Pancreas (tissue), 10 donors: ENCODE results near the gene LAMC3. TPM values are rescaled to one million over a fixed set of nuclear protein-coding genes. Genes with fewer than 3 reads are reported as not detected.

ENCODE experiments used
- ATAC-seq, 4 donors: fragments of 200-7000 bp; cut with Tn5 transposase; one replicate each; pipeline versions ENCODE4 v1.8.0 to v1.9.1; 2020; ENCODE audit warnings: mild to moderate bottlenecking in 4 of 4, moderate library complexity in 4 of 4
- DNase-seq, 6 donors: peaks; one replicate each; pipeline ENCODE4 v3.0.0-alpha.2; 2020
- FAIRE-seq: peaks from 2 replicates; lab custom pipeline; 2012; peaks lifted over from hg19 to GRCh38; lab: Jason Lieb, UNC
- H3K27ac ChIP-seq, 4 donors: fragments of 200-600 bp; sonication (generic); 1 replicate in 3 of 4; 2 replicates in 1 of 4; pipeline versions ENCODE4 v1.5.0 to v1.8.0; 2020
- H3K27me3 ChIP-seq, 4 donors: fragments of 200-600 bp; one replicate each; pipeline ENCODE4 v1.8.0; 2021
- H3K36me3 ChIP-seq, 3 donors: fragments of 200-600 bp; sonication (generic) in 1 of 3; one replicate each; pipeline versions ENCODE4 v1.5.0 to v1.8.0; 2020 to 2021
- H3K4me1 ChIP-seq, 3 donors: fragments of 200-600 bp; one replicate each; pipeline ENCODE4 v1.8.0; 2021
- H3K4me3 ChIP-seq, 4 donors: fragments of 200-600 bp; sonication (generic) in 2 of 4; one replicate each; pipeline versions ENCODE4 v1.5.0 to v1.8.0; 2020 to 2021
- H3K9me3 ChIP-seq, 4 donors: fragments of 200-600 bp; one replicate each; pipeline ENCODE4 v1.8.0; 2021
- WGBS, 2 donors: extraction: QIAGEN DNeasy Blood & Tissue Kit; methylation state at CpG; one replicate each; pipeline ENCODE4 v1.1.7; 2013; 5-methylcytosine and 5-hydroxymethylcytosine counted together
- intact Hi-C, 3 donors: fragments of 100-400 bp; cut with DNase I; formaldehyde crosslinking; loops; one replicate each; pipeline versions ENCODE4 v1.11.1 to v1.14.2; 2022
- polyA plus RNA-seq, 2 donors: library from polyadenylated mRNA; stranded (reverse); fragments of 200-250 nt; gene quantifications; one replicate each; pipeline ENCODE4 v1.2.3, GENCODE V29; 2013
- total RNA-seq, 6 donors: library from RNA; stranded (reverse); fragmentation: NEBNext Ultra II Directional in 4 of 6; extraction: Animal tissue kit (Norgen Biotek cat#: 25700) in 4 of 6; gene quantifications; one replicate each; pipeline versions ENCODE4 v1.2.1 to v1.2.4, GENCODE V29; 2021 to 2023
- TF ChIP-seq, protein P1 (sequence below), 4 donors: fragments of 200-600 bp; sonication (generic) in 3 of 4; IDR thresholded peaks; one replicate each; pipeline versions ENCODE4 v1.5.0 to v1.8.0; 2021; ENCODE audit warnings: antibody characterized with exemption in 4 of 4
- donor health status: healthy with polysubstance abuse.
- donor health status: DM: no; HTN: no; CAD: no; lungs with moderate emphysema.
- donor health status: DM: no; HTN: no; CAD: no.
- donor health status: control.
- donor health status: control.
- donor health status: Bipolar disorder and iron deficiency.
- donor health status: DM: yes; HTN: yes; CAD: no.
- donor health status: DM: no; HTN: no; CAD: no.
- donor health status: DM: no; HTN: no; CAD: no.
- donor health status: DM: yes; HTN: yes; CAD: no.

LAMC3 gene
- total and polyA plus RNA-seq, 8 donors, result 1.1 to 8.9 (median 2.7) TPM

GRCh38 chr9:131017067-131017466, 8.1 kb downstream of the LAMC3 start:
- H3K27me3 ChIP-seq, result no peaks in the 10 kb centered on the region
- no peaks in the 10 kb centered on the region for H3K9me3 ChIP-seq
- no peaks in the 10 kb centered on the region for H3K36me3 ChIP-seq
- ATAC-seq (no peak), DNase-seq (peak in 1 of 6 donors; percentile 32), FAIRE-seq (no peak)
- TF ChIP-seq, protein P1, sequence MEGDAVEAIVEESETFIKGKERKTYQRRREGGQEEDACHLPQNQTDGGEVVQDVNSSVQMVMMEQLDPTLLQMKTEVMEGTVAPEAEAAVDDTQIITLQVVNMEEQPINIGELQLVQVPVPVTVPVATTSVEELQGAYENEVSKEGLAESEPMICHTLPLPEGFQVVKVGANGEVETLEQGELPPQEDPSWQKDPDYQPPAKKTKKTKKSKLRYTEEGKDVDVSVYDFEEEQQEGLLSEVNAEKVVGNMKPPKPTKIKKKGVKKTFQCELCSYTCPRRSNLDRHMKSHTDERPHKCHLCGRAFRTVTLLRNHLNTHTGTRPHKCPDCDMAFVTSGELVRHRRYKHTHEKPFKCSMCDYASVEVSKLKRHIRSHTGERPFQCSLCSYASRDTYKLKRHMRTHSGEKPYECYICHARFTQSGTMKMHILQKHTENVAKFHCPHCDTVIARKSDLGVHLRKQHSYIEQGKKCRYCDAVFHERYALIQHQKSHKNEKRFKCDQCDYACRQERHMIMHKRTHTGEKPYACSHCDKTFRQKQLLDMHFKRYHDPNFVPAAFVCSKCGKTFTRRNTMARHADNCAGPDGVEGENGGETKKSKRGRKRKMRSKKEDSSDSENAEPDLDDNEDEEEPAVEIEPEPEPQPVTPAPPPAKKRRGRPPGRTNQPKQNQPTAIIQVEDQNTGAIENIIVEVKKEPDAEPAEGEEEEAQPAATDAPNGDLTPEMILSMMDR (IDR thresholded peaks at IDR 0.05), result no peak
- no peak overlapping the region for H3K4me3 ChIP-seq
- intact Hi-C loops, result no loop called here
- 31 to 36% methylated on average over 21 of the region's 21 CpGs for WGBS, 2 donors
- H3K27ac ChIP-seq, result no peak overlapping the region
- no peaks in the 10 kb centered on the region for H3K4me1 ChIP-seq

GRCh38 chr9:131018621-131019020, 9.6 kb downstream of the LAMC3 start:
- DNase-seq (no peak), ATAC-seq (no peak), FAIRE-seq (no peak)
- Histone ChIP-seq H3K9me3 (no peaks in the 10 kb centered on the region), H3K4me1 (no peaks in the 10 kb centered on the region), H3K4me3 (no peak overlapping the region), H3K27ac (no peak overlapping the region), H3K36me3 (no peaks in the 10 kb centered on the region), H3K27me3 (no peaks in the 10 kb centered on the region)
- WGBS, 2 donors, result 61 to 78% methylated on average over 6 of the region's 6 CpGs
- intact Hi-C loops, result no loop called here
- TF ChIP-seq, protein P1 (IDR thresholded peaks at IDR 0.05), result no peak

GRCh38 chr9:131019388-131020239, 10.6 kb downstream of the LAMC3 start:
- FAIRE-seq, result no peak
- H3K27me3 ChIP-seq, result no peaks in the 10 kb centered on the region
- ATAC-seq, result no peak
- no peaks in the 10 kb centered on the region for H3K9me3 ChIP-seq
- 66 to 78% methylated on average over 15 of the region's 15 CpGs for WGBS, 2 donors
- no peaks in the 10 kb centered on the region for H3K36me3 ChIP-seq
- intact Hi-C loops, result no loop called here
- H3K4me3 ChIP-seq, result no peak overlapping the region
- no peak overlapping the region for H3K27ac ChIP-seq
- TF ChIP-seq, protein P1 (IDR thresholded peaks at IDR 0.05), result no peak
- DNase-seq, result no peak
- H3K4me1 ChIP-seq, result no peaks in the 10 kb centered on the region

DNA sequence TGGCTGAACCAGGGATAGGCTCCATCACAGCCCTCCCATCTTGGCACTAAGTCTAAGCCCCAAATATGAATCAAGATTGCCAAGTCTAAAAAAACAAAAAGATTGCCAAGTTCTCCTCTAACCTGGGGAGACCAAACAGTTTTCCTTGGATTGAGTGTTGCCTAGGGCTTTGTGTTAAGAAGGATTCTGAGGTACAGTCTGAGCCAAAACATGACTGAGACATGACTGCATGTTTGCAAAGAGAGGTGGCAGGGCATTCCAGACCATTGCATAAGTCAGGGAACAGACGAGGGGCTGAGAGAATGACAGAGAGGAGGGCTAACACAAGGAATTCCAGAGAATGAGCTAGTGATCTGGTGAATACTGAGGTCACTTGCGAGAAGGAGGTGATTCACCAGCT, 11.4 kb downstream of the LAMC3 start:
- WGBS, 2 donors, result 56 to 58% methylated on average over 2 of the region's 2 CpGs
- Histone ChIP-seq H3K27me3 (no peaks in the 10 kb centered on the region), H3K9me3 (no peaks in the 10 kb centered on the region), H3K27ac (no peak overlapping the region), H3K4me1 (no peaks in the 10 kb centered on the region), H3K36me3 (no peaks in the 10 kb centered on the region), H3K4me3 (no peak overlapping the region)
- no peak for DNase-seq
- no peak for ATAC-seq
- FAIRE-seq, result no peak
- TF ChIP-seq, protein P1 (IDR thresholded peaks at IDR 0.05), result no peak
- intact Hi-C loops, result no loop called here

DNA sequence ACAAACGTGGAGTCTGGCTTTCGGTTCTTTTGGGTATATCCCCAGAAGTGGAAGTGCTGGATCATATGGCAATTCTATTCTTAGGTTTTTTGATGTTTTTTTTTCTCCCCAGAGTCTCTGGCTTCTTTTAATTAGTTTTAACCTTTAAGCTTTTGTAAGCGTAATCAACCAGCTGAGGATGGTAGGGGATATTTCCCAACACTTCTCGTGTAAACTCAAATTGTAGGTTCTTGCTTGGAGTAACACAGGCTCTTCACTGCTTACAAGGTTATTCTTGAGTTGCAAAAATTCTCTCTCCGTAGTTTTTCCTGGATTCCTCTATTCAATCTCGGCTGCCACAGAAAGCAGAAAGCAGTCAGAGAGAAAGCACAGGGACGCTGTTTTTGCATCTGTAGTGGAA, 11.9 kb downstream of the LAMC3 start:
- no peak overlapping the region for H3K27ac ChIP-seq
- 62 to 65% methylated on average over 7 of the region's 7 CpGs for WGBS, 2 donors

More for the DNA sequence above, 11.9 kb downstream of the LAMC3 start:
- no peak for ATAC-seq
- DNase-seq, result no peak
- no peaks in the 10 kb centered on the region for H3K27me3 ChIP-seq
- FAIRE-seq, result no peak
- no peaks in the 10 kb centered on the region for H3K36me3 ChIP-seq
- no peak overlapping the region for H3K4me3 ChIP-seq
- TF ChIP-seq, protein P1 (IDR thresholded peaks at IDR 0.05), result no peak
- no peaks in the 10 kb centered on the region for H3K9me3 ChIP-seq
- no peaks in the 10 kb centered on the region for H3K4me1 ChIP-seq
- intact Hi-C loops, result no loop called here
